ENCODE results near the gene TYMS.

Gene TYMS

GRCh38 chr18:712401-713134 lies 55.1 kb downstream of the TYMS start, which contains the start of gene ENOSF1:
TSS of gene ENOSF1 (minus strand) at chr18:712630. CDS start at chr18:712587, 43 bp downstream.
- Mint-ChIP-seq H3K9me3 (peaks cover 2% of the 10 kb centered on the region), H3K4me1 (peaks cover 12% of the 10 kb centered on the region), H3K27me3 (ENCODE audit: low read depth) (no peaks in the 10 kb centered on the region), H3K27ac (peak within 1 kb of the TSS; percentile 3 to 47 (median 31)), H3K36me3 (ENCODE audit: low read depth) (peaks cover 15% of the 10 kb centered on the region), H3K4me3 (peak within 1 kb of the TSS; percentile 78 to 84 (median 79))
- TF ChIP-seq, protein P1, sequence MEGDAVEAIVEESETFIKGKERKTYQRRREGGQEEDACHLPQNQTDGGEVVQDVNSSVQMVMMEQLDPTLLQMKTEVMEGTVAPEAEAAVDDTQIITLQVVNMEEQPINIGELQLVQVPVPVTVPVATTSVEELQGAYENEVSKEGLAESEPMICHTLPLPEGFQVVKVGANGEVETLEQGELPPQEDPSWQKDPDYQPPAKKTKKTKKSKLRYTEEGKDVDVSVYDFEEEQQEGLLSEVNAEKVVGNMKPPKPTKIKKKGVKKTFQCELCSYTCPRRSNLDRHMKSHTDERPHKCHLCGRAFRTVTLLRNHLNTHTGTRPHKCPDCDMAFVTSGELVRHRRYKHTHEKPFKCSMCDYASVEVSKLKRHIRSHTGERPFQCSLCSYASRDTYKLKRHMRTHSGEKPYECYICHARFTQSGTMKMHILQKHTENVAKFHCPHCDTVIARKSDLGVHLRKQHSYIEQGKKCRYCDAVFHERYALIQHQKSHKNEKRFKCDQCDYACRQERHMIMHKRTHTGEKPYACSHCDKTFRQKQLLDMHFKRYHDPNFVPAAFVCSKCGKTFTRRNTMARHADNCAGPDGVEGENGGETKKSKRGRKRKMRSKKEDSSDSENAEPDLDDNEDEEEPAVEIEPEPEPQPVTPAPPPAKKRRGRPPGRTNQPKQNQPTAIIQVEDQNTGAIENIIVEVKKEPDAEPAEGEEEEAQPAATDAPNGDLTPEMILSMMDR (IDR thresholded peaks at IDR 0.05; ENCODE audit: unreplicated experiment in 3 of 3) = peak; percentile 80 to 90 (median 88)

GRCh38 chr18:713135-713490 lies 55.7 kb downstream of the TYMS start:
- peak overlapping the region; percentile 61 to 66 (median 61) for H3K4me3 Mint-ChIP-seq
- TF ChIP-seq, protein P1 (IDR thresholded peaks at IDR 0.05; ENCODE audit: unreplicated experiment in 3 of 3) = no peak
- peaks cover 13% of the 10 kb centered on the region for H3K36me3 Mint-ChIP-seq (ENCODE audit: low read depth)
- no peak overlapping the region for H3K27ac Mint-ChIP-seq
- H3K27me3 Mint-ChIP-seq (ENCODE audit: low read depth) = no peaks in the 10 kb centered on the region
- H3K4me1 Mint-ChIP-seq = peaks cover 12% of the 10 kb centered on the region
- peaks cover 2% of the 10 kb centered on the region for H3K9me3 Mint-ChIP-seq

DNA sequence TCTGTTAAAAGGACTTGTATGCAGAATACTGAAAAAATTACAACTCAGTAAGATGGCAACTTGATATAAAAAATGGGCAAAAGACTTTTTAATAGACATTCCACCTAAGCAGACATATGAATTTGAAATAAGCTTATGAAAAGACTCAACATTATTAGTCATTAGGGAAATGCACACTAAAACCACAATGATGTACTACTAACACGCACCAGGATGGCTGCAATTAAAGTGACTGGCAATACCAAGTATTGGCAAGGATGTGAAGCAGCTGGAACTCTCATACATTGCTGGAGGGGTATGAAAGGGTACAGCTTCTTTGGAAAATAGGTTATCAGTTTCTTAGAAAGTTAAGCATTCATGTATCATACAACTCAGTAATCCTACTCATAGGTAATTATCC lies 58.2 kb downstream of the TYMS start:
- Mint-ChIP-seq H3K27me3 (ENCODE audit: low read depth) (no peaks in the 10 kb centered on the region), H3K4me3 (no peak overlapping the region), H3K27ac (no peak overlapping the region), H3K36me3 (ENCODE audit: low read depth) (peaks cover 19% of the 10 kb centered on the region), H3K4me1 (peaks cover 8% of the 10 kb centered on the region), H3K9me3 (peaks cover 2% of the 10 kb centered on the region)
- TF ChIP-seq, protein P1 (IDR thresholded peaks at IDR 0.05; ENCODE audit: unreplicated experiment in 3 of 3) = no peak

DNA sequence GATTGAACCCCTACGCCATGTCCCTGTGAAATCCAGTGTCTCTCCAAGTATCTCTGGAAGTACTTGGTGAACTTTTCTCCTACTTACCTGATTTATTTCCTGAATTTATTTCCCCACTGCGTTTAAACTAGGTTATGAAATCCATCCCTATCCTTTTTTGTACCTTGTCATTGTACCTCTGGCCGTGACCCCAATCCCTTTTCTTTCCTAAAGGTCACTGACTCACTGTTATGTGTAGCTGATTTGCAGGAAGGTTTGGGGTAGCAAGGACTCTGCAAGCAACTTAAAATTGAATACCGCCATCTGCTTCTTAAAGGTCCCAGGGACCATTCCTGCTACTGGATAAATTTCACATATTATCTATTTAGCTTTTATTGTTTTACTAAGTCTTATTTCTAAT lies 59.5 kb downstream of the TYMS start:
- Mint-ChIP-seq H3K27me3 (ENCODE audit: low read depth) (no peaks in the 10 kb centered on the region), H3K9me3 (peaks cover 2% of the 10 kb centered on the region), H3K36me3 (ENCODE audit: low read depth) (peaks cover 22% of the 10 kb centered on the region), H3K4me3 (no peak overlapping the region), H3K27ac (no peak overlapping the region), H3K4me1 (no peaks in the 10 kb centered on the region)
- TF ChIP-seq, protein P1 (IDR thresholded peaks at IDR 0.05; ENCODE audit: unreplicated experiment in 3 of 3) = no peak

Data from nephron (organoid).